ENCODE data around the gene TBC1D16.

Gene TBC1D16

GRCh38 chr17:80021600-80021999 is 14.1 kb downstream of the TBC1D16 start:
- POLR2A ChIA-PET: no interaction called here
- CTCF ChIA-PET: interaction anchor here (3.4 kb wide), 1 partner anchor 14 kb away, joined by 18 read pairs; no protein-coding TSS in a partner anchor
- no peak for DNase-seq (ENCODE audit: extremely low spot score)
- TF ChIP-seq CTCF (IDR thresholded peaks at IDR 0.05; ENCODE audit: control extremely low read depth, extremely low read depth, low read depth, missing control alignments): no peak

GRCh38 chr17:80018917-80019651 is 16.6 kb downstream of the TBC1D16 start:
- no peak for TF ChIP-seq CTCF (IDR thresholded peaks at IDR 0.05; ENCODE audit: control extremely low read depth, extremely low read depth, low read depth, missing control alignments)
- no peak for DNase-seq (ENCODE audit: extremely low spot score)
- ChIA-PET CTCF (interaction anchor here (4.4 kb wide), 1 partner anchor 12 kb away, joined by 37 read pairs; no protein-coding TSS in a partner anchor), POLR2A (no interaction called here)

- no peak for DNase-seq (ENCODE audit: extremely low spot score)
- ChIA-PET POLR2A (no interaction called here), CTCF (interaction anchor here (1.2 to 4.4 kb wide), 2 partner anchors 10 to 65 kb away, joined by 3 to 37 read pairs; no protein-coding TSS in a partner anchor)
- no peak for TF ChIP-seq CTCF (IDR thresholded peaks at IDR 0.05; ENCODE audit: control extremely low read depth, extremely low read depth, low read depth, missing control alignments)
Observed at GRCh38 chr17:80017226-80018010, 18.3 kb downstream of the TBC1D16 start.

- ChIA-PET POLR2A (no interaction called here), CTCF (no interaction called here)
Observed at GRCh38 chr17:80012765-80013741, 22.6 kb downstream of the TBC1D16 start.

GRCh38 chr17:80011989-80012555 is 23.6 kb downstream of the TBC1D16 start:
- CTCF ChIA-PET: no interaction called here
- POLR2A ChIA-PET: no interaction called here
- TF ChIP-seq CTCF (IDR thresholded peaks at IDR 0.05; ENCODE audit: control extremely low read depth, extremely low read depth, low read depth, missing control alignments): no peak
- no peak for DNase-seq (ENCODE audit: extremely low spot score)

More at GRCh38 chr17:80012765-80013741, 22.6 kb downstream of the TBC1D16 start:
- DNase-seq (ENCODE audit: extremely low spot score): no peak
- TF ChIP-seq CTCF (IDR thresholded peaks at IDR 0.05; ENCODE audit: control extremely low read depth, extremely low read depth, low read depth, missing control alignments): no peak
